ENCODE results near the gene TTC9B.

The TTC9B gene

GRCh38 chr19:40217934-40218890, at the start of gene TTC9B:
Gene TTC9B, minus strand, starts transcription at chr19:40218384. Its CDS starts 3 bp downstream, at chr19:40218381.
- DNase-seq, result peak; percentile 63

DNA sequence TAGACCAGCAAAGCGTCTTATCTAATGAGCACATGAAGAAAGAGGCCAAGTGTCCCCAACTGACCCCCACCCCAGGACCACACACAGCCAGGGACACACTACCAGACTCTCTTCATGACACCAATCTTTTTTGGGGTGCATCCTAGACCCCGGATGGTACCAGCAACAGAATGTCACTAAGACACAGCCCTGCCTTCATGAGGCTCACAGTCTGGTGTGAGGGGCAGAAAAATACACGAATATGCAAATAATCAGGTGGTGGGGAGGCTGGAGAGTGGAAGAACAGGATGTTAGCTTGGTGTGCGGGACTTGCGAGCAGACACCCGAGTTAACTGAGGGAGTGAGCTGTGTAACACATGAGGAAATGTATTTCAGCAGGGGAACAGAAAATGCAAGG, 49.4 kb upstream of the TTC9B start:
- no peak for DNase-seq

DNA sequence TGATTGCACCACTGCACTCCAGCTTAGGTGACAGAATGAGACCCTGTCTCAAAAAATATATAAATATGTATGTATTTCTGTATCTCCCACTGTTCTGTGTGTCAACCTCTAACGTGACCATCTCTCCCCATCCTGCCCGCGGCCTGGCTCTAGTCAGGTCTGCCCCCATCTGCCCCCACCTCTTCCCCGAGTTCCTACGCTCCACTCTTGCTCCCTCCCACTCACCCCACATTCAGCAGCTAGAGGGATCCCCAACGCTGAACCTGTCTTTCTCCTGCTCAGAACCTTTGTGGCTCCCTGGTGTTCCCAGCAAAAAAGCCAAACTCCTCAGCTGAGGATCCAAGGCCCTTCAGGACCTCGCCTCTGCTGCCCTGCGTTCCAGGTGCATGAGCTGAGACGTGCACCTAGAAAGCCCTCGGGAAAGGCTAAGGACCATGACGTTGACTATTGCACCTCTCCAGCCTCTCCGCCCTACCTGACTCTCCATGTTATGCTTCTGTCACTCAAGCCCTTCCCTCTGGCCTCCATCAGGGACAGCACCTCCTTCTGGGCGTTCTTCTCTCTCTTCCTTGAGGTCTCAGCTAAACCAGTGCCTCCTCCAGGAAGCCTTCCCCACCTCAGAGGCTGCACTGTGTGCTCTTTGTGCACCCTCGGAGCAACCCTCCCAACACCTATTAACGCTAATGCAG, 48.9 kb upstream of the TTC9B start:
- no peak for DNase-seq

GRCh38 chr19:40266119-40266518, 47.9 kb upstream of the TTC9B start:
- DNase-seq, result no peak

DNA sequence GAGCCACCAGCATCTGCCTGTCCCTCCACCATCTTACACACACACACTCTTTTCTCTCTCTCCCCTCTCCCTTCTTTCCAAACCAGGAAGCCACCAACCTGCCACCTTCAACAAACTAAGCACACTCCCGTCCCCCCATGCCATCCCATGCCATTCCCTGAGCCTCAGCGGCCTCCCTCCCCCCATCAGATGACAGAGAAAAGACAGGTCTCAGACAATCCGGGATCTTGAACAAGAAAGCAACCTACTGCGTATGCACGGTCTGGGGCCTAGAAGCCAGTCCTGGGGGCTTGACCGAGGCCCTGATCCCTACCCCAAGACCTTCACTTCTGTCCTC, 47.5 kb upstream of the TTC9B start:
- no peak for DNase-seq

GRCh38 chr19:40265055-40265762, 47.0 kb upstream of the TTC9B start:
- no peak for DNase-seq

- no peak for DNase-seq
Observed at GRCh38 chr19:40264314-40265054, 46.3 kb upstream of the TTC9B start.

DNA sequence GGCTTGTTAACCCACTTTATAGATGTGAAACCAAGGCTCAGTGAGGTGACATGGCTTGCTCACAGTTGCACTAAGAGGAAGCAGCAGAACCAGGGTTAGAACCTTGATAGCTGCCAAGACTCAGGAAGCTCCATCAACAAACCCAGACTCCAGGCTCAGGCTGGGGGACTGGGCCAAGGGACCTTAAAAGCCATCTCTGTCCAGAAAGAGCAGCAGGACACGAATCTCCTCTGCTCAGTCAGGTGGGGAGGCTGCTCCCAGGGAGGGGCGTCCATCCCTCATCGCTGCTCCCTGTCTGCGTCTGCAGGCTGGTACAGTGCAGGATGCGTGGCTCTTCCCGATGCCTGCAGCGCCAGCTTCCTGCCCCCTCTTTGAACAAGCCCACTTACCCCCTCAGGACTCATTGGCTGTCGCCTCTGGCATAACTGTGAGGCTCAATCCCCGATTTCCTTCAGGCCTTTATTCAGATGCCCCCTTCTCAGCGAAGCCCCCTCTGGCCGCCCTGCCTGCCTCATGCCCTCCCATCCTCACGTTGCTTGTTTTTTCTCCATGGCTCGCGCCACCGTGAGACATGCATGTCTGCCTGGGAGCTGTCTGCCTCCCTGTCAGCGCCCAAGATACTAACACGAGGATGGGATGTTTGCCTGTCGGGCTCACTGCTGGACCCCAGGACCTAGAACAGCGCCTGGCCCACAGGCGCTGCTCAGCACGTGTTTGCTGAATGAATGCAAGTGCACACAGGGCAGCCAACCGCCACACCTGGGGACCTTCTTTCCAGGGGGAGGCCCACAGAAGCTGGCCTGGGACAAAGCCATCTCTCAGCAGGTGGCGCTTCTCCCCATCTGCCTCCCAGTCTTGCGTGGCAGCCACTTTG, 45.5 kb upstream of the TTC9B start:
- no peak for DNase-seq

DNA sequence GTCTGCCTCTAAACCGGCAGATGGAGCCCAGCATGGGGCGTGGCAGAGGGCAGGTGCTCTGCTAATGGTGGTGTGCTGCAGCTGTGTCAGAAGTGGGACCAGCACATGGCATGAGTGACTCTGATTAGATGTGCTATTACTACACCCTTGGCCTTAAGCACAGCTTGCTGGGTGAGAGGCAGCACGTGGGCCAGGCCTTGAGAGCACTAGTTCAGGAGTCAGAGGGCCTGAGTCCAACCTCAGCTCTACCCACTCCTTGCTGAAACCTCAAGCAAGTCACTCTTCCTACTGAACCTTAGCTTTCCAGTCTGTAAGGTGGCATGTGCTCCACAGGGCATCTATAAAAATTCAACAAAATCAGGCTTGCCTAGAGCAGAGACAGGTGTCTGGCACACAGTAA, 44.2 kb upstream of the TTC9B start:
- DNase-seq, result no peak

- no peak for DNase-seq
Observed at GRCh38 chr19:40261631-40262030, 43.4 kb upstream of the TTC9B start.

DNA sequence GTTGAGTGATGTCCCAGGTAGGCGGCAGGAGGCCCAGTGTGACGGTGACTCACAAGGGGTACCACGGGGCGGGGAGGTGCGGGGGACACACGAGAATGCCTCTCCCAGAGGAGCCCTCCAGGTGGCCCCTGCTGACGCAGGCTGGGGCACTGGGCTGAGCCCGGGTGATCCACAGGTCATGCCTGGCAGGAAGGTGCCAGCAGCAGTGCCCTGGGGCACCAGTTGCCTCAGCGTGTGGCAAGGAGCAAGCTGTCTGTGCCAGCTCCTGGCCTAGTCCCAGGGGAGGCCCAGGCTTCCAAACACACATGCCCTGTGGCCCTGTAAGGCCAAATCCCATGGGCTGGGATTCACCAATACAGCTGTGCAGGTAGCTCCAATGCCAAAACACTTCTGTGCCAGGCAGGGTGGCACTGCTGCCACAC, 38.9 kb upstream of the TTC9B start:
- no peak for DNase-seq

GRCh38 chr19:40256512-40256911, 38.3 kb upstream of the TTC9B start:
- no peak for DNase-seq

- no peak for DNase-seq
Observed at GRCh38 chr19:40255619-40256166, 37.5 kb upstream of the TTC9B start.

- no peak for DNase-seq
Observed at GRCh38 chr19:40254714-40255418, 36.7 kb upstream of the TTC9B start.

DNA sequence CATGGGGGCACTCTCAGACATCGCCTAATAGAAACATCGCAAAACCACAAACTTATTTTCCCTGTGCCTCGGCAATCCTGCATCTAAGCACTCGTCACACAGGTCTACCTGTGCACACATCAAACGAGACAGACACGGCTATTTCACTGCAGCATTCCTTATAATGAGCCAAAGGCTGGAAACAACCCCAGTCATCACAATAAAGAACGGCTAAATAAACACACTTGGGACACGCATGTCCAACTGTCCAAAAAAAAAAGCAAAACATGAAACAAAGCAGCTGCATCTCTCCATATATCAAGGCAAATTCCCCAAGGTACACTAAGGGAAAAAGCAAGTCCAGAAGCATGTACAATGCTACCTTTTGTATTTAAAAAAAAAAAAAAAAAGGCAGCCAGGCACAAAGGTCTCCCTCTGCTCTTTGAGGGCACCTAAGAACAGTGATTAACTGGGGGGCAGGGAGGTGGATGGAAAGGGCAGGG, 35.5 kb upstream of the TTC9B start:
- DNase-seq, result no peak

DNA sequence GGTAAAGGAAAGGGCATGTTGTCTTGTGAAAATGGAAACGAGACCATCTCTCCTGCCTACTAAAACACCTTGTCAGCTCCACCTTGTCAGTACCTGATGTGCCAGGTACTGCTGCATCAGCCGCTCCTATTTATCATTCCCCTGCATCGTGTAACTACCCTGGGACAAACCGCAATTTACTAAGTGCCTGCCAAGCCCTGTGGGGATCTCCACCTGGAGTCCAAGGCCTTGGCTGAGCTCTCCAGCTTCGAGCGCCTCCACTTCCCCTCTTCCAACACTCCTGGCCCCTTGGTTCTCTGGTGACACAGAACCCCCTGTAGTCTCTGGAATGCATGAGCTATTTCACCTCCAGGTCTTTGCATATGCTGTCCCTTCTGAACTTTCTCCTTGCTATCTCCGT, 34.2 kb upstream of the TTC9B start:
- no peak for DNase-seq

DNA sequence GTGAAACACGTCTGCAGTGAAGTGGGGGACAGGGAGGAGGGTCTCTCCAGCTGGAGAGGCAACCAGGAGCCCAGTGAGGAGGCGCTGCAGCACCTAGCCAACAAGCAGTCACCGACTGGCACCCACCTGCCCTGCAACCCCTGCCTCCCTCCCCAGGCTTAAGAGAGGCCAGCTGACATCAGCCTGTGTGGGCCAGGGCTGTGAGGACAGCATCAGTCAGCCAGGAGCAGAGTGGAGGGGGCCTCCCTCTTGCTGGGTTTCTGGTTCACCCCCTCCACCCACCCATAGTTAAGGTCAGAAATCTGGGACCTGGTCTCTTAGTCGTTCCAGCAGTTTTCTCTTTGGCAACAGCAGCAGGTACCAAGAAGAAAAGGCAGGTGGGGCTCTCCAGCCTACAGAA, 33.8 kb upstream of the TTC9B start:
- DNase-seq, result no peak

DNA sequence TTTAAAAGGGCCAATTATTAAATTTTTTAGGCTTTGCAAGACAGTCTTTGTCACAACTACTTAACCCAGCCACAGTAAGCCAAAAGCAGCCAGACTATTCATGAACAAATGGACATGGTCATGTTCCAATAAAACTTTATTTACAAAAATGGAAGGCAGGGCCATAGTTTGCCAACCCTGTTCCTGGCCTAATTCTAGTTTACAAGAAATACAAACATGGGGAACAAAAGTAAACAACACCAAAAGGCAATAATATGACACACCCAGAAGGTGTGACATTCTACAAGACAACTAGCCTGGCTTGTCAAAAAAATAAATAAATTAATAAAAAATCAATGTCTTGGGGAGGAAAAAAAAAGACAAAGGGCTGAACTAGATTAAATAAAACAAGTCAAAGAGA, 33.1 kb upstream of the TTC9B start:
- no peak for DNase-seq

- DNase-seq, result no peak
Observed at GRCh38 chr19:40249781-40250180, 31.6 kb upstream of the TTC9B start.

DNA sequence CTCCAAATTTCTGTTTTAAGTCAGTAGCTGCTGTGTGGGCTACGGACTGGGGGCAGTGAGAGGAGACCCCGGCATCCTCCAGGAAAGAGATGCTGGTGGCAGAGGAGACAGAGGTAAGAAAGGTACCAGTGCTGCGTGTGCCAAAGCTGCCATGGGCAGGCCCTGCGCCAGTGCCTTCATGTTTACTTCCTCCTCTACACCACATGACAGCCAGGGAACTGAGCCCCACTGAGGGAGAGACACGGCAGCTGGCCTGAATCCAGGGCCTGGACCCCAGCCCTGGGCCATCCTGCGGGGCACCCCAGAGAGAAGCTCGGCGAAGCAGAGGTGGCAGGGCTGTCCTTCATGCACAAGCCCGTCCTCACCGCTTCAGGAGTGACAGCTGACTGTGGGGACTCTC, 31.0 kb upstream of the TTC9B start:
- no peak for DNase-seq
